GM19467 (cell line): ENCODE results near the gene PRRC2B.
"Not testable (repeated sequence)": the region's sequence is repeated elsewhere in the genome, so short reads cannot be mapped to it uniquely, and the experiment has no call there.

Source experiments
- ATAC-seq: cut with Tn5 transposase; IDR thresholded peaks from one replicate; pipeline ENCODE4 v1.9.1; 2021; ENCODE audit warnings: mild to moderate bottlenecking, moderate library complexity; ENCODE audit not compliant: unreplicated experiment

The PRRC2B gene

GRCh38 chr9:131386281-131386680 lies 7.6 kb upstream of the PRRC2B start:
- ATAC-seq = no peak

GRCh38 chr9:131387394-131387793 lies 6.5 kb upstream of the PRRC2B start:
- ATAC-seq = no peak

GRCh38 chr9:131391020-131391419 lies 2.9 kb upstream of the PRRC2B start:
- ATAC-seq = no peak

- ATAC-seq = no peak
Measured at GRCh38 chr9:131391504-131391903, 2.4 kb upstream of the PRRC2B start.

GRCh38 chr9:131394464-131395156 lies 724 bp downstream of the PRRC2B start:
- ATAC-seq = peak; percentile 28

DNA sequence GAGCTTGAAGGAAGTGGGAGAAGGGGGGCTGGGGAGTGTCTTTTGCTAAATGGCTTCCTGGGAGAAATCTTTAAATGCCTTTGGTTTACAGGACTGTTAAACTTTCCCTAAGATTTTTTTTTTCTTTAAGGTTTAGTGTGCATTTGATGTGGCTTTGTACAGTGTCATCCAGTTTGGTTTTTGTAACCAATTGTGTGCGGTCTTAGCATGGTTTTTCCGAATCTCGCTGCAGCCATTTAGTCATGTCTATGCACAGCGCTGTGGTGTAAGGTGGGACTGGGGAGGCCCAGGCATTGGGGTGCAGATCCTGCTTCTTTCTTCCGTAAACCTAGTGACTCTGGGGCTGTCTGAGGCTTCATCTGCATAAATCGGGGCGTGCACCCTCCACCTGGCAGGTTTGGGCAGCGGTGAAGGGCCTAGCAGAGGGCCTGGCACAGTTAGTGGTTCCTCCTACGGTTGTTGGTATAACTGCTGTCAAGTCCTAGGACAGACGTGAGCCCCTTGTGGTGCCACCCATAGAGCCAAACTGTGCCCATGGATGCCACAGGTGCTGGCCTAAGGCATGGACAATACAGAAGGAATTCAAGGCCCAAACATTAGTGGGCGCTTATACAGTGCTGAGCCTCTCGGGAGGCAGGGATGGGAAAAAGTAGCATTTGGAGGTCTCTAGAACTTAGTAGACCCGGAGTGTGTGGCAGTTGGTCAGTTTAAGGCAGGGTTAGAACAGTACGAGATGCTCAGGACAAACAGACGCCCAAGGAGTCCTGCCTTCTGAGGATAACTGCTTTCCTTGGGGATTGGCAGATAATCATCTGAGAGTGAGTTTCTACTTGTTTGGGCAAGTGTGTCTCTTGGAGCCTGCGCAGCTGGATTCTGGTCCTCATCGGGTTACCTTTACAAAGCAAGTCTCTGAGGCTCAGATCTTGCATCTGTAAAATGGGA lies 1.5 kb downstream of the PRRC2B start:
- ATAC-seq = no peak

- not testable (repeated sequence) for ATAC-seq
Measured at GRCh38 chr9:131396099-131396479, 2.2 kb downstream of the PRRC2B start.

GRCh38 chr9:131396626-131397025 lies 2.7 kb downstream of the PRRC2B start:
- no peak for ATAC-seq

- ATAC-seq = no peak
Measured at GRCh38 chr9:131397100-131397790, 3.4 kb downstream of the PRRC2B start.

GRCh38 chr9:131398204-131398603 lies 4.3 kb downstream of the PRRC2B start:
- no peak for ATAC-seq

DNA sequence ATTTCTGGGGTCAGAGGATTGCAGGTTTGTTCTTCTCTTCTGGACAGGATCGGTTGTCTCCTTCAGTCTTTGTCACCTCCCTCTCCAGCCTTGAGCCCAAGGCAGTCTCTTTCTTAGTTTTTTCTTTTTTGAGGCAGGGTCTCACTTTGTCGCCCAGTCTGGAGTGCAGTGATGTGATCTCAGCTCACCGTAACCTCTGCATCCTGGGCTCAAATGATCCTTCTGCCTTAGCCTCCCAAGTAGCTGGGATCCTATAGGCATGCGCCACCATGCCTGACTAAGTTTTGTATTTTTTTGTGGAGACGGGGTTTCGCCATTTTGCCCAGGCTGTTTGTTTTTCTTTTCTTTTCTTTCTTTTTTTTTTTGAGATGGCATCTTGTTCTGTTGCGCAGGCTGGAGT lies 6.1 kb downstream of the PRRC2B start:
- ATAC-seq = no peak

- ATAC-seq = no peak
Measured at GRCh38 chr9:131400627-131401026, 6.7 kb downstream of the PRRC2B start.

GRCh38 chr9:131402073-131402472 lies 8.2 kb downstream of the PRRC2B start:
- no peak for ATAC-seq

- no peak for ATAC-seq
Measured at GRCh38 chr9:131402738-131403492, 9.0 kb downstream of the PRRC2B start.

GRCh38 chr9:131403493-131403773 lies 9.5 kb downstream of the PRRC2B start:
- no peak for ATAC-seq

DNA sequence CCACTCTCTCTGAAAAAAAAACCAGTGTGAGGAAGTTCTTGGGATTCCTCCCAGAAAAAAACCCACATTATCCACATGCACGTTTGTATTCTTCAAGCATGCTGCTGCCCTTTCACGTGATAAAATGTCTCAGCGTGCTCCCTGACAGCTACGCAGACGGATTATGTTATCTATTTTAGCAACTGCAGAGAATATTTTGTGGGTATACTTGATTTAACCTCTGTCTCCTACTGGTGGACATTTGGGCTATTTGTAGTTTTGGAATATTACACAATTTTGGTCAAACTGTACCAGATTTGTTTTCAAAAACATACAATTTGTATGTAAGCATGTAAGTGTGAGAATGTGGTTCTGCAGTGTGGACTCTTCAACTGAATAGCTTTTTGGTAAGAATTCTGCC lies 10.7 kb downstream of the PRRC2B start:
- no peak for ATAC-seq

- no peak for ATAC-seq
Measured at GRCh38 chr9:131404987-131405386, 11.1 kb downstream of the PRRC2B start.

- ATAC-seq = no peak
Measured at GRCh38 chr9:131405428-131405827, 11.5 kb downstream of the PRRC2B start.

DNA sequence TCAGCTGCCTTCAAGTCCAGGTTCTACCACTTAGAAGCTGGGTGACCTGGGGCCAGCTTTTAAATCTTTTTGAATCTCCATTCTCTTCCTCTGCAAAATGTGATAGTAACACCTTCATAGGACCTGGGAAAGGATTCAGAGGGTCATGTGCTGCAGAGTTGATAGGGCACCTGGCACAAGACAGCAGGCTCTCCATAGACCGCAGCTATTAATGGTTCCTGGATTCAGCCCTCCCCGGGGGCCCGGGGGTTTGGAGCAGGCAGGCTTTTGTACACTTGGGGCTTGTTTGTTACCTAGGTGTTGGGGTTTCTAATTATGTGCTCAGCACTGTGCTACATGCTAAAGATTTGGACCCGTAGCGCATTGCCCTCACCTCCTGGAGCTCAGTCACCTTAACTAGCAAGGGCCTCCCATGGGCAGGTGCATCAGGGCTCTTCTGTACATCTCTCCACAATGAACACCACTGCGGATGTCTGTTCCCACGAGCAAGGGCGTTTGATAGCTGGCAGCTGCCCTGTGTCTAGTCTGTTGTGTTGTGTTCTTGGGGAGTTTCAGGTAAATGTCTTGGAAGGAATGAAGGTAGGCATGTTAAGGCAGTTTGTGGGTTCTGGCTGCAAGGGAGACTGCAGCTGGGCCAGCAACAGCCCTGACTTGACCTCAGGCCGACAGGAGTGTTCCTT lies 12.1 kb downstream of the PRRC2B start:
- ATAC-seq = no peak
